Hematopoietic multipotent progenitor cell (in vitro differentiated cells): ENCODE data around the gene MOSPD3. TPM values are rescaled to one million over a fixed set of nuclear protein-coding genes. Genes with fewer than 3 reads are reported as not detected.
A peak's percentile ranks its signal among the peaks of the same experiment; 100 is the strongest.

Source experiments
- DNase-seq, 3 donors: peaks; one replicate each; pipeline ENCODE4 v3.0.0-alpha.2; 2011 to 2015; ENCODE audit warnings: low read depth in 2 of 3, low spot score in 2 of 3
- total RNA-seq: library from RNA; depleted of rRNA; stranded (reverse); fragments of >200 nt; gene quantifications from one replicate; pipeline ENCODE4 v1.2.3, GENCODE V29; 2012

Gene MOSPD3
- total RNA-seq, 1 donor: 12.1 TPM

DNA sequence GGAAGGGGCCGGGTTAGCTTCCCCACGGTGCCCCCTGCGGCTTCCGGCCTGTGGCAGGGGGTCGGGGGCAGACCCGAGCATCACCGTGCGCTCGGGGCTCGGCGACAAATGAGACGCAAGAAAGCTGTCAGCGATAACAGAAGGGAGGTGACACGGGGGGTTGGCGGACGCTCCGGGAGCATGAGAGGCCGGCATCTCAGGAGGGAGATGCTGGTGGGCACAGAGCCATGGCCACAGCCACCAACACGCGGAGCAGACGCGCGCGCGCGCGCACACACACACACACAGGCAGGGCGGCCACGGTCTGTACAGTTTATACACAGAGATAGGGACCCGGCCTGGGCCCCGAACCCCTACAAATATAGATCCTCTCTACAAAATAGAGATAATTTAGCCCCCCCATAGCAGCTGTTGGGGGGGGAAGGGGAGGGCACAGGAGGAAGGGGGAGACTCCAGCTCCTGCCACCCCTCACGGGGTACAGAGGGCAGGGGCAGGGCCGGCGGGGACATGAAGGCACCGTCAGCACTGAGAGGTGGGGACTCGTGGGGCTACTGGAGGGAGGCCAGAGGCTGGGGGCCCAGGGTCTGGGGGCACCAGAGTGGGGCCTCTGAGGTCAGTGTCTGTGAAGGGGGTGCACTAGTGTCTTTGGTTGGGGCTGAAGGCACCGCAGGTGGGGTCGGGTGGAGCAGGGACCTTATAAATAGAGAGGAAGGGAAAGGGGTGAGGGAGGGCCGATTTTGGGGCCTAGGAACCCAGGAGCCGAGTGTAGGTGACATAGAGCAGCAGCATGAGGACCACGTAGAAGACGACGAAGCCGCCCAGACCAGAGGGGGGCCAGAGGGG is 37.8 kb upstream of the MOSPD3 start:
- no peak for DNase-seq

GRCh38 chr7:100575206-100575631 is 37.1 kb upstream of the MOSPD3 start:
- DNase-seq: no peak

DNA sequence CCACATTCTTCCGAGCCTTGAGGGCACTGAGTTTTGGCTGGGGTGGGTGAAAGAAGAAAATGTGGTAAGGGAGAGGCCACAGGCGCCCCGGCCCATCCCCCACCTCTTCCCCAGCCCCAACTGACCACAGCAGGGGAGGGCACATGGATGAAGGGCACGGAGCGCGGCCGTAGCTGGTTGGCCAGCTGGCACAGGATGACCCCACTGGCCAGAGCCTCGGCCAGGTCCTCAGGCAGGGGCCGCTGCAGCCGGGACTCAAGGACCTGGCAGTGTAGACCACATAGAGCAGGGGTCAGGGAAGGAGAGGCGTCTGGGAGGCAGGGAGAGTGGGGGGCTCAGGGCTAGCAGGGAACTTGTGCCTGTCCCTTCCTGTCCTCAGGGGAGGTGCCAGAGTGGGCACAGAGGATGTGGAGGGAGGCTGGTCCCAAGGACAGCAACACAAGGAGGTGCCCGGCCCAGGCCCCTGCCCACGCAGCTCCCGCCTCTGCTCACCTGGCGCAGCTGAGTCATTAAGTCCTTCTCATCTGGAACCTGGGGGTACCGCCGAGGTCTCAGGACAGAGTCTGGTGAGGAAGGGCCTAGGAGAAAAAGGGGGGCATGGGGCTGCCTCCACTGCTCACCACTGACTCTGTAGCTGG is 36.5 kb upstream of the MOSPD3 start:
- no peak for DNase-seq

GRCh38 chr7:100576384-100576993 is 35.9 kb upstream of the MOSPD3 start:
- DNase-seq: no peak

GRCh38 chr7:100577103-100577502 is 35.2 kb upstream of the MOSPD3 start:
- DNase-seq: no peak

DNA sequence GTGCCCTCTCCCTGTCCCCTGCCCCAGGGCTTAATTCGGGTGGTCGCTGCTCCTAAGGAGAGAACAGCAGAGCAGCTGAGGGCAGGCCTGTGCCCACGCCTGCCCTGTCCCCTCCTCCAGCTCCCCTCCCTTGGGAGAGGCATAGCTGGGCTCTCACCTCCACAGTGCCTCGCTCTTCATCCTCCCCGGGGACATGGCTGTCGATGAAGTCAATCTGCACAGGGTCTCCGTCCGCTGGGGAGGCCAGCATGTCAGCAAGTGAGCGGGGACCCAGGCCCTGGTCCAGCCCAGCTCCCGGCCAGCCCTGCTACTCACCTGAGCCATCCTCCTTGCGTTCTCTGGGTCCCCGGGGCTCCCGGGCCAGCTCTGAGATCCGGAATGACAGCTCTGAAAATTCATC is 34.8 kb upstream of the MOSPD3 start:
- DNase-seq: no peak

DNA sequence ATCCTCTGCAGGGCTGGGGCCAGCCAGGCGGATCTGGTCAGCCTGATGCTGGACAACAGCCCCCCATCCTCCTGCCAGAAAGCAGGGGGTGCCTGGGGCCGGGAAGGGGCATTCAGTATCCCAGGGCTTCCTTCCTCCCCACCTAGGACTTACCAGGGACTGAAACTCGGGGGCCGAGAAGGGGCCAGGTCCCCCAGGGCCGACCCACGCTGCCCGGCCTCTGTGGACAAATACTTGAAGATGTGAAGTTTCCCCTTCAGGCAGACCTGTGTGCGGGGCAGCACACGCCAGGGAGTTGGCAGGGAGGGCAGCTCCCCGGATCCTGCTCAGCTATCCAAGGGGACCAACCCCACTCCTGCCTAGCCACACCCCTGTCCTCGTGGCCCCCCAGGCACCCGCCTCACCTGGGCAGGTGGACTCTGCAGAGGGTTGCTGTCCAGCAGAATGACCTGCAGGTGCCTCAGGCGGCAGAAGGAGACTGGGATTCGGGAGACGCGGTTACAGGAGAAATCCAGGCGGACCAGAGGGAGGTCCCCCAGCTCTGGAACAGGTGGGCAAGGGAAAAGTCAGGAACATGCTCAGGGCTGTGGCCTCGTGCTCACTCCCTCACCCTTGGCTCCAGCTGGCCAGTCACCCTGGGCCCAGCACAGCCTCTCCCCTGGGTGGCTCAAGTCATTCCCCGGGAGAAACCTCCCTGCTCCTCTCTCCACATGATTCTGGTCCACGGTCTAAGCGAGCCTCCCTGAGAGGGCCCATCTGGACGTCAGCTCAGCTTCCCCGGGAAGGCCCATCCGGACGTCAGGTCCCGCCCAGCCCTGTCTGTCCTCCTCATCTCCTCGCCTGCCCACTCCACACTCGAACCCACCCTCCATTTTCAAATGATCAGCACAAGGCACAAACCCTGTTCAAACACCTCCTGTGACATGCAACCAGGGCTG is 33.8 kb upstream of the MOSPD3 start:
- no peak for DNase-seq

DNA sequence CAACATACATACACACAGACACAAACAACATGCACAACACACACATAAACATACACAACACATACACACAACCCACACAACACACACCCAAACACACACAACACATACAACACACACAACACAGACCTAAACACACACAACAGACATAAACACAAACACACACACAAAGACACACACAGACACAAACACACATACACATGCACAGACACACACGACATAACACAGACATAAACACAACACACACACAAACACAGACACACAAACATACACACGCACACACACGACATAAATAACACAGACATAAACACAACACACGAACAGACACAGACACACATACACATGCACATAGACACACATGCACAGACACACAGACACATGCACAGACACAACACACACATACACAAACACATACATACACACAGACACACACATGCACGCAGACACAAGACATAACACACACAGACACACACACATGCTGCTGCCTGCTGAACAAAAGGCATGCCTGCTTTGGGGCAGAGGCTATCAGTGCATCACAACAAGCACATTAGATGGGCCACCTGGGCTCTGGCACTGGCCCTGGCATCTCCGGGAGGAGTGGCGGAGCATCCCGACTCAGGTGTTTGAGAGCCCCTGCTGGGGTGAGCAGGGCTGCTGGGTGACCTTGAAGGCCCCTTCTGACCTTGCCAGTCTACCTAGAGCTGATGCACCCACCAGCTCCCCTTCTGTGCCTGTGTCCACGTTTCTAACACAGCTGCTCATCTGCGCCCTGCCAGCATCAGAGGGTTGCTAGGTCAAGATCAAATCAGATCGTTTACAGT is 31.7 kb upstream of the MOSPD3 start:
- no peak for DNase-seq

GRCh38 chr7:100582041-100582579 is 30.2 kb upstream of the MOSPD3 start:
- no peak for DNase-seq

DNA sequence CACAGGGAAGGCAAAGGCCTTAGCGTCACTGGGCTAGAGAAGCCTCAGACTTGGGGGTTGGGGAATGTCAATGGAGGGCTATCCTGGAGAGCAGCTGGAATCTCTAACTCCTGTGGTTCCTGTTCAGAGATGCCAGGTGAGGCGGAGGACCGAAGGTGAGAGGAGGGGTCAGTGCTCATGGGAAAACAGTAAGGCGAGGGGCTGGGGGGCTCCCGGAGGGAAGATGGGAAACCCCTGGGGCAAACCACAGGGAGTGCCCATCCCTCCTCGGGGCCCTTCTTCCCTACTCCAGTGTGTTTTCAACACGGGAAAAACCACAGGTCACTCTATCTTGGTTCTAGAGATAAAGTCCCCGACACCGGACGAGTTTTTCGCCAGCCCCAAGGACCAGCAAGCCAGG is 29.7 kb upstream of the MOSPD3 start:
- no peak for DNase-seq

GRCh38 chr7:100583132-100584053 is 28.9 kb upstream of the MOSPD3 start:
- DNase-seq: peak in 2 of 3 donors; percentile 76 to 77

- peak in 1 of 3 donors; percentile 22 for DNase-seq
Observed at GRCh38 chr7:100584054-100584682, 28.2 kb upstream of the MOSPD3 start.

DNA sequence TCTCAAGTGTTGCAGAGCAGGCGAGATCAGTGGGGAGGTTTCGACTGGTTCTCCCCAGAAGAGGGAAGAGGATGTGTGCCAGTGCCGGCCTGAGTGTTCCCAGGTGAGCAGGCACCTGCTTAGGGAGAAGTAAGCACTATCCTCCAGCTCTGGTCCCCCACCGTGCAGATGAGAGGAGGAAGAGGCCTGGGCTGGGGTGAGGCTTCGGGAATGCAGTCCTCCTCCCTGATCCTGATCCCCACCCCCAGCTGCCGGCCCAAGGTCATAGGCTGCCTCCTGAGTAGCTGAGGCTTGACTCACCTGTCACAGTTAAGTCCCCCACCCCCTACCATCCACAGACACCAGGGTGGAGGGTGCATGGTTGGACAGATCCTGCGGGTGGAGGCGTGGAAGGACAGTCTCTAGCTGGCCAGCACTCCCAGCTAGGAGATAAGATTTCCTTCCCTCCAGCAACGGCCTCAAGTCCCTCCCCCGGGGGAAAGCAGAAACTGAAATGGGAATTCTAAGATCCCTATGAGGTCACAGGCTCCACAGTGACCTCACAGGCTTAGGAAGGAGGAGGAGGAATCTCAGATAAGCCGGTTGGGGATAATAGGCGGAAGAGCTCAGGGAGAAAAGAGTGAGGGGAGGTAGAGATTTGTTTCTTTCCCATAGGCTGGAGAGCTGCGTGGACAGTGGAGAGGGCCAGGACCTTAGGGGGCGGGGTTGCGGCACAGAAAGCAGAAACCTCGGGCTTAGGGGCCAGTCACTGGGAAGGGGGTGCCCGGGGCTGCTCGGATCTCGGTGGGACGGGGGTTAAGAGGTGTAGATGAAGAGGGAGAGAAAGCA is 27.4 kb upstream of the MOSPD3 start:
- DNase-seq: no peak

DNA sequence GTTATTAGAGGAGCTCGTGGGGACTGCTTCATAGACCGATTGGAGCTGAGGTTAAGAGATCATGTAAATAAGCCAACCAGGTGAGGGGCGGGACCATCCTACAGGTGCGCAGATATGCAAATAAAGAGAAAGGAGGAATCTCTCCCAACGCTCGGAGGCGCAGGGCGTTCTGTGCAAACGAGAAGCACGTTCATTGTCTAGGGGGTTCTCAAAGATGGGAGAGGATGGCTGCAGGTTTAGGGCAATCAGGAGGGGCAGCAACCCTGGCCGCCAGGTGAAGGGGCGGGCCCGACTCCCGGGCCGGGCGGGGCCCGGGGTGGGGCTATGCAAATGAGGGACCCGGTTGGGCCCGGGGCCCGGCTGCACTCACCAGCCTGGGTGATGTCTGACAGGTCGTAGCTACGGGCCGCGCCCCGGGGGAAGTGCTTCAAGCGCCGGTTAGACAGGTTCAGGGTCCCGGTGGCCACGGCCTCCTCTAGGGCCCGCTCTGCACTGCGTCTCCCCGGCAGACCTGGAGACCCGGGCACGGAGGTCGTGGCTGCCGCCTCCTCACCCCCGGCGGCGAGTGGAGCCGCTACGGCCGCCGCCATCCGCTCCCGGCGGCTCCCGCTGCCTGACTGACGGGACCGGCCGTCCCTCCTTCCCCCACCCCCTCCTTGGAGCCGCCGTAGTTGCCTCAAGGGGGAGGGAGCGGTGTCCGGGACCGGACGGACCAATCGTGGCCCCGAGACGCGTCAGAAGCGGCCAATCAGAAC is 26.7 kb upstream of the MOSPD3 start, which contains the start of gene LRCH4:
Gene LRCH4, minus strand, starts transcription at position 619 of the 755 bp plus-strand sequence. Its CDS starts 29 bp downstream, at position 590.
- DNase-seq: peak in 1 of 3 donors; percentile 44

DNA sequence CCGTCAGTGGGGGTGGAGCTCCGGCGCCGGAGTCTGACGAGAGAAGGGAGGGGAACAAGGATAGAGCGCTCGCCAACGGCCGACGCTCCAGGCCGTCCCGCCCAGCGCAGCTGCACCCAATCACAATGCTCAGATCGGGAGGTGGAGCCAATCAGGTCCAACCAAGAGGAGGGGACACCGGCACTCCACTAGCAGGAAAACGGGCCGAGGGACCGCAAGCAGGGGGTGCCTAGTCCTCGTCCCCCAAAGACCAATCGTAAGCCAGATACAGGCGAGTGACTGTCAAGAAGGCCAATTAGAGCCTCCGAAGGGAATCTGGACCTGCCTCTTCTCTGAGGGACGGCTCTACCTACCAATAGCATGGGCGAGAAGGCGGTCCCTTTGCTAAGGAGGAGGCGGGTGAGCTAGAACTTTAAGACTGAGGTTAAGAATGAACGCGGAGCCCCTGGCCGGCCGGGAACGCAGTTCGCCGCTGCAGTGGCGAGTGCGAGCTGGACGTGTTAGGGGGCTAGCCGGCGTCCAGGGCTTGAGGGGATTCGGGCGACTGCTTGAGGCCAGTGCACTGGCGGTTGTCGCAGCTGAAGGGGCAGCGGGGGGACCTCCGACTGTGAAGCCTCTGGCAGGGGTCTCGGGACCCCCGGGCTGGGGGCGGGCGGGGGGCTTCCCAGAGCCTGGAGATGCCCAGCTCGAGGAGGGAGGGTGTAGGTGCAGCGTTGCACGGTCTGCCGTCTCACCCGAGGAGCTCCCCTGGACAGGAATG is 25.9 kb upstream of the MOSPD3 start, which contains the start of gene FBXO24:
Gene FBXO24, plus strand, starts transcription at position 63 of the 760 bp plus-strand sequence. Its CDS starts 298 bp downstream, at position 361.
- DNase-seq: peak; percentile 97 to 100 (median 100)
